HG03571 (cell line): ENCODE data around the gene STIM1.
"Not testable (repeated sequence)": the region's sequence is repeated elsewhere in the genome, so short reads cannot be mapped to it uniquely, and the experiment has no call there.

Experiments
- ATAC-seq: cut with Tn5 transposase; IDR thresholded peaks from one replicate; pipeline ENCODE4 v1.9.1; 2021; ENCODE audit not compliant: unreplicated experiment

Gene STIM1

DNA sequence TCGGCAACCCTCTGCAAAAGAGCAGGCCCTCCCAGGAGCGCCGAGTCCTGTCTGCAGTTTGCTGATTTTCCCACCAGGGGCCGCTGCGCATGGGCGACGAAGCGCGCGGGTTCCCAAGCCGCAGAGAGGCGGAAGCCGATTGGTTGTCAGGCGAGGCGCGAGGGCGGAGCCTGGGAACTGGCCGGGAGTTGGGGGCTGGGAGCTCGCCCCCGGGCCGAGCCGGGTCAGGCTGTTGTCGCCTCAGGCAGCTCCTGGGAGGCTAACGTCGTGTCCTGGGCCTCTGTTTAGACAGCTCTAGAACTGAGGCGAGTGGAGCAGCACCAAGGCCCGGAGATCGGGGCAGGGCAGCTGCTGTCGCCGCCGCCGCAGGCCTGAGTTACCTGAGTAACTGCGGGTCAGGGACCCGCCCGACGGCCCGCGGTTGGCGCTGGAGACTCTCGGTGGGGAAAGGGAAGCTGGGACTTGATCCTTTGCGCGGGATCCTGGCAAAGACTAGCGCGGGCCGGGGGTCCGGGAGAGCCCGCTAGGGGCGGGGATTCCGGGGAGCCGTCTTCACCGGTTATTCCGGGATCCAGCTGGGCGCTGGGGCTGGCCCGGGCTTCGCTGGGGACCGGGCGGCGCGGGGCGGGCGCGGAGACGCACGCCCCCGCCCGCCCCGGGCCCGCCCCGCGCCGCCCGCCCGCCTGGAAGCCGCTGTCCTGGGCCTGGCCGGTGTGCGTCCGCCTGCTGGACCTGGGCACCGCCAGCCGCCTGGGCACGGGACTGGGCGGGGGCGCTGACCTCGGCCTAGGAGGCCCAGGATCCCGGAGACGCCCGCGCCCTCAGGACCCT is at the start of gene STIM1:
TSS of gene STIM1 (plus strand) at position 688 of the 831 bp plus-strand sequence. CDS start 607 bp downstream, outside the sequence.
- peak; percentile 59 for ATAC-seq

DNA sequence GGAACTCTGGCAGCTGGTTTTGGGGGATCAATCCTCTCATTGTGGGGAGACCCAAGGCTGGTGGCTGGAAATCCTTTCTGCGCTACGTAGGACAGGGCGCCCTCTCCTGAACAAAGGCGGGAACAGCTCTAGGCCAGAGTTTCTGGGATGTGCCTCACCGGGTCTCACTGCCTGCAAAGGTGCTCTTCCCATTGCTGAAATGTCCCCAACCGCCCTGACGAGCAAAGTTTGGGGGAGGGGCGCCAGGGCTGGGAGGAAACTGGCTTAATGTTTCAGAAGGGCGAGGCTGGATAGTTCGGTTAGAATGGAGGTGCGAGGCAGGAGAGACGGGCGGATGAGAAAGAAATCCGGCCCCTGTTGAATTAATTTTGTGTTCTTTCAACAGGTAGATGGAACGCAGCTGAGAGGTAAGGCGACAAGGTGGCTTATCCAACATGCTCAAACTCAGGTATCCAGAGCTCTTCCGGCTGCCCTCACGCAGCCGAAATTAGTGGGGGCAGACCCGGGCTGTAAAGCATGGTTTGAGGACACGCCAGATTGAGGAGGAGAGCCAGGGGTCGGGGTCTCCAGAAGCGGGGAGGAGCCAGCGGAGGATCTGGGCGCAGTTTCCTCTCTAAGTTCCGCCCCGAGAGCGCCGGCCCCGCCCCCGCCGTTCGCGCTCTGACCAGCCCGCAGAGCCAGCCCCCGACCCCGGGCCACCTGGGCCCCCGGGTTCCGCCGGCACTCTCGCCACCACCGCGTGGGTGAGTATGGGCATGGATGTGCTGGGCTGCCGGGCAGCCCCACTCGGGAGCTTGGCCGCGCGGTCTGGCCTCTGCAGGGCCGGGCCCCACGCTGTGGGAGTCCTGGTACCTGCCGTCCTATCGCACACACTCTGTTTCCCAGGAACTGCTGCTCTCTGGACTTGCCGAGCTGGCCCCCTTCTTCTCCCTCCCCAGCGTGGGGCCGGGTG is 47.3 kb upstream of the STIM1 start, which contains the start of gene PGAP2:
TSS of gene PGAP2 (plus strand) at position 652 of the 952 bp plus-strand sequence. CDS start 2,700 bp downstream, outside the sequence.
- ATAC-seq = peak; percentile 44

DNA sequence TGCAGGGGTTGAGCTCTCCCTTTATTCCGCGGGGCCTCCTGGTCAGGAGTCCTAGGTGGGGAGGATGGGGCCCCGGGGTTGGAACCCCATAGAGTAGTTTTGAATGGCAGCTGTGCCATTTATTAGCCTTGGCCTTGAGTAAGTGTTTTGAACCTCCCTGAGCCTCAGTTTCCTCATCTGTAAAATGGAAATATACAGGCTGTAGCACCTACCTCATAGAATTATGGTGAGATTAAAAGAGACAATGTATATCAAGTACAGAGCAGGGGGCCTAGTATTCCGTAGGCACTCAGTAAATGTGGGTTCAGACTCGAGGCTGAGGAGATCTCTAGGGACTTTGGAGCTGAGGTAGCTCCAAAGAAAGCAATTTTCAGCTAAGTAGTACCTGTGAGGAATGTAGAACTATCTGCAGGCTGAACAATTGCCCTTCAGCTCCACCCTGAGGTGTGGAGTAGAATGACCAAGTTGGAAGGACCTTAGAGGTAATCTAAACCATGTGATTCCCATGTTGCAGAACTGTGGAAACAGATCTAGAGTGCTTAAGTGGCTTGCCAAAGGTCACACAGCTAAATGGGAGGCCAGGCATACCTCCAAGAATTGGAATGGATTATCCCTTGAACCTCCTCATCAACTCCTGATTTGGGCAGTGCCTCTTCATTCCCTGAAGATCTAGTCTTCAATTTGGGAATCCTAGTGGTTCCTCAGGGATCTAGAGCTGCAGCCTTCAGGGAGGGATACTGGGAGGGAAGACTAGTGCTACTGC is 46.4 kb upstream of the STIM1 start:
- ATAC-seq = no peak

DNA sequence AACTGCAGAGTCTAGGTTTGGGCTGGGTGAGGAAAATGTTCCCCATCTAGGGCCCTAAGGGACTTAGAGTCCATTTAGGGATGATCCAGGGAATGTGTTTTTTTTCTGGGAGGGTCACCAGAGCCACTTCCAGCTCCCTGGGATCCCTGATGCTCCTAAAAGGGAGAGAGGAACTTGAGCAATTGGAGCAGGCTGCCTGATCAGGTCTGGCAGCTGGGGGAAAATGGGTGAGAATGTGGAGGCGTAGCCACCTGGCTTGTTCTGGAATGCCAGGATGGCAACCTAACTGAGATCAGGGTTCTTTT is 45.9 kb upstream of the STIM1 start:
- no peak for ATAC-seq

DNA sequence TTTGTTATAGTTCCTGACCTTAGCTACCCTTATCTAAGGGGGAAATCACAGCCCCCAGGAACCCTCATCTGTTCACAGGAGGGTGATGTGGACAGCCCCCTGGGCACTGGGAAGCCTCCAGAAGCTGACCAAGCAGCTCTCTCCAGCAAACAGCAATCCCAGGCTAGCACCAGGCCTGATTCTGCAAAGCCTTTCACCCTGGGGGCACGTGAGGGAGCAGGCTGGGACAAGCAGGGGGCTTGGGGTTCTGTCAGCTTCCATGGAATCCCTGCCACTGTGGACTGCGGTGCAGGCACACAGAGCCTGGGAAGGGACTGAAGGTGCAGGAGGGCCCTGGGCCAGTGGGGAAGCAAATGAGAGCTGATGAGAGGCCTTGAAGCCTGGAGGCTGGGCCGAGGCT is 45.0 kb upstream of the STIM1 start:
- ATAC-seq = no peak

DNA sequence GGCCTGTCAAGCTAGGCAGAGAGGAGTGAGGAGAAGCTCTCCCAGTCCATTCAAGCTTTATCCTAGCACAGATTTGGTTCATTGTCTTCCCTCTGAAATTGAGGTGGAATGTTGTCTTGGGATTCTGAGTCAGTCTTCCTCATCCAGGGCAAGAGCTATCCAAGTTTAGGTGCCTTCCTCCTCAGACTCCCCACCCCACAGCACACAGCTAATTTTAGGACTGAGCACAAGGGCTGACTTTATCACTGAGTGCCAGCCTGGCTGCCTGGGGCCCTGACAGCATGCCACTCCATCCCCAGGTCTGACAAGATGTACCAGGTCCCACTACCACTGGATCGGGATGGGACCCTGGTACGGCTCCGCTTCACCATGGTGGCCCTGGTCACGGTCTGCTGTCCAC is 44.5 kb upstream of the STIM1 start:
- no peak for ATAC-seq

DNA sequence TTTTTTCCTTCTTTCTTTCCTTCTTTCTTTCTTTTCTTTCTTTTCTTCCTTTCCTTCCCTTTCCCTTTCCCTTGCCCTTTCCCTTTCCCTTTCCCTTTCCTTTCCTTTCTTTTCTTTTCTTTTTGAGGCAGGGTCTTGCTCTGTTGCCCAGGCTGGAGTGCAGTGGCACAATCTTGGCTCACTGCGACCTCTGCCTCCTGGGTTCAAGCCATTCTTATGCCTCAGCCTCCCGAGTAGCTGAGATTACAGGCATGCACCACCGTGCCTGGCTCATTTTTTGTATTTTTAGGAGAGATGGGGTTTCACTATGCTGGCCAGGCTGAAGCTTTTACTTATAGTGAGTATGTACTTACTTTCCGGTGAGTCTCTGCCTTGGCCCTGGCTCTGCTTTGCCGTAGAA is 40.6 kb upstream of the STIM1 start:
- not testable (repeated sequence) for ATAC-seq

DNA sequence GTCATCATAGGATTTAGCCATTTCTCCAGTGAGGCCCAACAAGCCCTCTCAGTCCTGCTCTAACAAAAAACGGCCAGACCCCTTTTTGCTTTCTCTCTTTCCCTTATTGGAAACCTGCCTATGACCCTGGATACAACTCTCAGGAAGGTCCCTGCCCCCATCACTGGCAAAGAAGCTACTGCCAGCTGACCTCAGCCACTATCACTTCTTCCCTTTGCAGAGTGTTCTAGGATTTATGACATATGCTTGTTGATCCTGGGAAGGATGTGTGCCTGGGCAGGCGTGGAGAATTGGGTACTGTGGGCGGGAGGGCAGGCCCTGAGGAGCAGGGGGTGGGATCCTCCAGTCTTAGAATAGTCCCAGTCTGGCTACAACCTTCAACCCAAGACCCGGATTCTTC is 39.6 kb upstream of the STIM1 start:
- no peak for ATAC-seq

DNA sequence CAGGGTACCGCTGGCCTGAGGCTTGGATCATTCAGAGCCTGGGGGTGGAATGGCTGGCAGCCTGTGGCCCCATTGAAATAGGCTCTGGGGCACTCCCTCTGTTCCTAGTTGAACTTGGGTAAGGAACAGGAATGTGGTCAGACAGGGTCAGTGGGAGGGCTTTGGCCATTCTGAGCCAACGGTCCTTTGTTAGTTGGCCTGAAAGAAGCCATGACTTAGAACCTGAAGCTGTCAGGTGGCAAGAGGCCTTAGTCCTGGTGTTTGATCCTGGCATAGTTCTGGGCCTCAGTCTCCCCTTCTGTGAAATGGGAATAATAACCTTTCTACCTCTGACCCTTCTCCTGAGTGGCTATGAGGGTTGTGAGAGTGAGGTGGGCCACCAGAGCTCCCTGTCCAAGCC is 38.8 kb upstream of the STIM1 start:
- ATAC-seq = no peak

DNA sequence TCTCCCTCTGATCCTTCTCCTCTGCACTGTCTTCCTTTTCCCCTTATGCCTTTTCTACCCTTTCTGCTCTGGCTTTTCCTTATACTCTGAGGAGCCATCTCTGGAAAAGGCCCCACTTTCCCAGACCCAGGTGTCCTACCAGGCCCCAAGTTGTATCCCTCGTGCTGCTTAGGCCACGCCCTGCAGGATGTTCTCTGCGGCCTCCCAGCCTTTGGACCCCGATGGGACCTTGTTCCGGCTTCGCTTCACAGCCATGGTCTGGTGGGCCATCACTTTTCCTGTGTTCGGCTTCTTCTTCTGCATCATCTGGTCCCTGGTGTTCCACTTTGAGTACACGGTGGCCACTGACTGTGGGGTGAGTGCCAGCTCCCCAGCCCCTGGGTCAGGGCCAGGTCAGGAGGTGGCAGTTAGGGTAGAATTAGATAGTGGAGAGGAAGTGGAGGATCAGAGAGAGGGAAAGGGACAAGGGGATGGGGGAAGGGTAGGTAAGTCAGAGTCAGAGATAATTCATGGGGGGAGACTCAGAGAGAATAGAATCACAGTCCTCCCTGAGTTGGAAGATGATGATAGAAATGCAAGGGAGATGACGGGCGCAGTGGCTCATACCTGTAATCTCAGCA is 38.2 kb upstream of the STIM1 start:
- no peak for ATAC-seq

DNA sequence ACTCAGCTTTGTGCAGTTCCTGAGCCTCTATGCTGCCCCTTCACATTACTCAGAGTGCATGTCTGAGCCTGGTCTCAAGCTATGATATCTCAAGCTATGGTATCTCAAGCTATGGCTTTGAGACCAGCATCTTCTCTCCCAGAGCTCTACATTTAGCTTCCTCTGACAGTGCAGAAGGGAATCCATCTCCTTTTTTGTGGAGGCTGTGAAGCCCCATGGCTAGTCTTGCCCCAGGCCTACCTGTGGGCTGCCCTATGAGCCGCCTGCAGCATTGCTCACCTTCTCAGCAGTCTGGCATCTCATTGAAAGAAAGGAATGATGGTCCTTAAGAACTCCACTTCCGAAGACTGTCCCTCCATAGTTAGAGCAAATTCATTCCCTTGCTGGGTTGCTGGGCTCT is 34.5 kb upstream of the STIM1 start:
- ATAC-seq = no peak

DNA sequence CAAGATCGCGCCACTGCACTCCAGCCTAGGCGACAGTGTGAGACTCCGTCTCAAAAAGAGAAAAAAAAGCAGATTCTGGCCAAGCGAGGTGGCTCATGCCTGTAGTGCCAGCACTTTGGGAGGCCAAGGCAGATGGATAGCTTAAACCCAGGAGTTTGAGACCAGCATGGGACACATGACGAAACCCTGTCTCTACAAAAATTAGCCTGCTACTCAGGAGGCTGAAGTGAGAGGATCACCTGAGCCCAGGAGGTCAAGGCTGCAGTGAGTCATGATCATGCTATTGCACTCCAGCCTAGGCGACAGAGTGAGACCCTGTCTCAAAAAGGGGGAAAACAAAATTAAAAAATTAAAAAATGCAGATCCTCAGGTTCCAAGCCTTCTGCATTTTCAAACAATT is 33.2 kb upstream of the STIM1 start:
- ATAC-seq = no peak

DNA sequence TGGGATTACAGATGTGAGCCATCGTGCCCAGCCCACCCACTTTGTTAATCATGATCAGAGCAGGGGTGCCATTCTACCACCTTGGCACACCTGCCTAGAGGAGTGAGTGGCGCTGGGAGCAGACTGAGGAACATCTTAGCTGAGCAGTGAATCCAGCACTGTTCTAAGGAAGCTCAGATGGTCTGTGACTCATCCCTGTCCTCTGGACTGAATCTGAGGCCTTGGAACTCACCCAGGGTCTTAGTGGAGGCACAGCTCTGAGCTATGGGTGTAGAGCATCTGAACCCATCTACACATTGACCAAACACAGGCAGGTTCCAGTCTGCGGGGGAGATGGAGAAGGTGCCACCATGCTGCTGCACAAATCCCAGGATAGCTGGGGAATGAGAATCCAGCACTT is 32.2 kb upstream of the STIM1 start:
- no peak for ATAC-seq

DNA sequence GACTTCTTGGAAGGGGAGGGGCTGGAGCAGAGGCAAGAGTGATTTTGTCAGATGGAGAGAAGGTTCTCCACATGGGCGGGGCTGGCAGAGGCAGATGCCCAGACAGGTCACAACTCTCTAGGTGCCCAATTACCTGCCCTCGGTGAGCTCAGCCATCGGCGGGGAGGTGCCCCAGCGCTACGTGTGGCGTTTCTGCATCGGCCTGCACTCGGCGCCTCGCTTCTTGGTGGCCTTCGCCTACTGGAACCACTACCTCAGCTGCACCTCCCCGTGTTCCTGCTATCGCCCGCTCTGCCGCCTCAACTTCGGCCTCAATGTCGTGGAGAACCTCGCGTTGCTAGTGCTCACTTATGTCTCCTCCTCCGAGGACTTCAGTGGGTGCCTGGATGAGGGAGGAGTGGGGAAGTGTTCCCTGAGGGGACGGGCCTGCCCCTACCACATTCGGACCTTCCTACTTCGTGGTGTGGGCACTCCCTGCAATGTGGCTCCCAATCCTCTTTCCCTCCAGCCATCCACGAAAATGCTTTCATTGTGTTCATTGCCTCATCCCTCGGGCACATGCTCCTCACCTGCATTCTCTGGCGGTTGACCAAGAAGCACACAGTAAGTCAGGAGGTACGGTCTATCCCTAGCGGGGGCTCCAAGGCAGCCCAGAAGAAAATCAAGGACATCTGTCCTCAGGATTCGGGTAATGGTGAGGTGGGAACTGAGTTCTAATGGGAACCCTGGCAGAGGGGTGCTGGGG is 31.5 kb upstream of the STIM1 start:
- no peak for ATAC-seq

DNA sequence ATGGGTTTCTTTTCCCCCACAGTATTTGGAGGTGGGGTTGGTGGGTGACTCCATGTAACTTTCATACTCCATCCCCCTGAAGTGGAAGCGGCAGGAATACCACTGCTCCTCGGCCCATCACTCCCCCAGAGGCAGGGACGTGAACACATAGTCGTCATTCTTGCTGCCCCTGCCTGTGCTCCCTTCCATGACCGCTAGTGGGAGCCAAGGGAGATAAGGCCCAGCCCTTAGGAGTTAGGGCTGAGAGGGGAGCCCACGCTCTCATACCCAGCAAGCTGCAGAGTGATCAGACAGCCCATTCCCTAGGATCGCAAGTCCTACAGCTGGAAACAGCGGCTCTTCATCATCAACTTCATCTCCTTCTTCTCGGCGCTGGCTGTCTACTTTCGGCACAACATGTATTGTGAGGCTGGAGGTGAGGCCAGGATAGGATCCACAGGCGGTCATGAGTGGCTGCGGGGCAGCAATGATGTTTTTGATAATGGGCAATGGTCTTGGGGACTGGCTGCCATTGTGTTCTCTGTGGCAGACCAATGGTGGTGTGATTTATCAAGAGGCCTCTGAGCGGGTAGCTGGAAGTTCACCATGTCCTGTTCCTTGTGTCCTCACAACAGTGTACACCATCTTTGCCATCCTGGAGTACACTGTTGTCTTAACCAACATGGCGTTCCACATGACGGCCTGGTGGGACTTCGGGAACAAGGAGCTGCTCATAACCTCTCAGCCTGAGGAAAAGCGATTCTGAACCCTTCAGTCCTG is 30.6 kb upstream of the STIM1 start:
- peak; percentile 66 for ATAC-seq

DNA sequence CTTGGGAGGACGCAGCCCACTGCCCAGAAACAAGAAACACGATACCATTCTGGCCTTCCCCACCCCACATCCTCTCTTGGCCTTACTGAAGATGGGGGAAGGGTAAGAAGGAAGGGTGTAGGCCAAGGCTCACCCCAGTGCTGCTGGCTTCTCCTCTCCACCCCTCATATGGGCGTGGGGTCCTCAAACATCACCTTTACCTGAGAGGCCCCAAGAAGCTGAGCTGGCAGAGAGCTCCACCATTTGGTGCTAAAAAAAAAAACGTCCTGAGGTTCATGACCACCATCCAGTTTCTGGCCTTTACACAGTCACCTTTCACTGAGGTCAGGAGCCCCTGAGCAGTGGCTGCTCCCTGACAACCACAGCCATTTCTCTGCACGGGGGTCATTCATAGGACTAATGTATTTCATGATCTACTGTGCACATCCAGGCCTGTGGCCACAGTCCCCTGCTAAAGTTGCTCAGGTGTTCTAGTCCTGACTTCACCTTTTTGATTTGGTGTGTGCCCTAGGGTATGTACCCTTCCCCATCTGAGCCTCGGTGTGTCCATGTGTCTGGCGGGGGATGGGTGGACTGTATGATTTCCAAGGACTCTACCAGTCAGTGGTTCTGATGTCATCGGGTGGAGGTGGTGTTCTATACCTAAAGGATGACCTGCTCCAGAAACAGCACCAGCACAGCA is 29.9 kb upstream of the STIM1 start:
- ATAC-seq = no peak

DNA sequence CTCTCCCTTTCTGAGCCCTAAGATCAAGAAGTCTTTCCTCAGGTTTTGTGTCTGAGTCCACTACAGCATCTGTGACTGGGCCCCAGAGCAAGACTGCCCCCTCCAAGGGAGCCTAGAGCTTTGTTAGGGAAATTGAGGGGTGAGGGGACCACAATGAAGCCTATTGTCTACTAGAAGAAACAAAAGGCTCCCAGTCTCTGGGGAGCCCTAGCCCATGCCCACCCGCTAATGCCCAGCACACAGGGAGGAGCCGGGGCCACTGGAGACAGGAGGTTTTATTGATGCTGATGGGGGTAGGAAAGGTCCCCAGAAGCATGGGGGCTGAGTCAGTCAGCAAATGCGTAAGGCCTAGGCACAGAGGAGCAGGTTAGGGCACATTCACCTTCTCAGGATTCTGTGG is 28.7 kb upstream of the STIM1 start:
- no peak for ATAC-seq

DNA sequence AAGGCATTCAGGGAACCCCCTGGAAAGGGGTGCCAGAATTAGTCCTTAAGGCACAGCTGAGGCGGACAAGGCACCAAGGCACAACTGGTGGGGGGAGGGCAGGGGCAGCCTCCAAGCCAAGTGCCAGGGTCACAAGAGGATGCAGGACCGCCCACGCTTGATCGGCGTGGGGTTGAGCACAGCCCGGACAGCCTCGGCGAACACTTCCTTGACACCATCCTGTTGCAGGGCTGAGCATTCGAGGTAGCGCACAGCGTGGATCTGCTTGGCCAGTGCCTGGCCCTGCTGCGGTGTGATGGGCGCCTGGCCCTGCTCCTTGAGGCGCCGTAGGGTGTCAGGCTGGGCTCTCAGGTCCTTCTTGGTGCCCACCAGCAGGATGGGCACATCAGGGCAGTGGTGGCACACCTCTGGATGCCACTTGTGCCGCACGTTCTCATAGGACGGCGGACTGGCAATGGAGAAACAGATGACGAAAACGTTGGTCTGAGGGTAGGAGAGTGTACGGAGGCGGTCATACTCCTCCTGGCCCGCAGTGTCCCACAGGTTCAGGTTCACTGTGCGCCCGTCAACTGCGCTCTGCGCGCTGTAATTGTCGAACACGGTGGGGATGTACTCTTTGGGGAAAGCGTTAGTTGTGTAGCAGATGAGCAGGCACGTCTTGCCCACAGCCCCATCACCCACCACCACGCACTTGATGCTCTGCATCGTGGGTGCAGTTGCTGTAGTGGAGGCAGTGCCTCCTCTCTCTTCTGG is 27.9 kb upstream of the STIM1 start:
- ATAC-seq = no peak
